ENCODE measurements around the gene GNL2.
"Not testable (repeated sequence)": the region's sequence is repeated elsewhere in the genome, so short reads cannot be mapped to it uniquely, and the experiment has no call there.

The GNL2 gene

GRCh38 chr1:37562984-37563383 lies 32.8 kb downstream of the GNL2 start:
- peaks cover 34% of the 10 kb centered on the region for H3K36me3 ChIP-seq (ENCODE audit: insufficient read depth, low read length)
- H3K27me3 ChIP-seq (ENCODE audit: insufficient read depth, low read length) = no peaks in the 10 kb centered on the region
- H3F3A ChIP-seq (ENCODE audit: insufficient read depth, low read length) = no peaks in the 10 kb centered on the region
- no peak for TF ChIP-seq EZH2 (IDR thresholded peaks at IDR 0.05; ENCODE audit: borderline replicate concordance, low read length)
- TF ChIP-seq, protein P1, sequence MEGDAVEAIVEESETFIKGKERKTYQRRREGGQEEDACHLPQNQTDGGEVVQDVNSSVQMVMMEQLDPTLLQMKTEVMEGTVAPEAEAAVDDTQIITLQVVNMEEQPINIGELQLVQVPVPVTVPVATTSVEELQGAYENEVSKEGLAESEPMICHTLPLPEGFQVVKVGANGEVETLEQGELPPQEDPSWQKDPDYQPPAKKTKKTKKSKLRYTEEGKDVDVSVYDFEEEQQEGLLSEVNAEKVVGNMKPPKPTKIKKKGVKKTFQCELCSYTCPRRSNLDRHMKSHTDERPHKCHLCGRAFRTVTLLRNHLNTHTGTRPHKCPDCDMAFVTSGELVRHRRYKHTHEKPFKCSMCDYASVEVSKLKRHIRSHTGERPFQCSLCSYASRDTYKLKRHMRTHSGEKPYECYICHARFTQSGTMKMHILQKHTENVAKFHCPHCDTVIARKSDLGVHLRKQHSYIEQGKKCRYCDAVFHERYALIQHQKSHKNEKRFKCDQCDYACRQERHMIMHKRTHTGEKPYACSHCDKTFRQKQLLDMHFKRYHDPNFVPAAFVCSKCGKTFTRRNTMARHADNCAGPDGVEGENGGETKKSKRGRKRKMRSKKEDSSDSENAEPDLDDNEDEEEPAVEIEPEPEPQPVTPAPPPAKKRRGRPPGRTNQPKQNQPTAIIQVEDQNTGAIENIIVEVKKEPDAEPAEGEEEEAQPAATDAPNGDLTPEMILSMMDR (IDR thresholded peaks at IDR 0.05; ENCODE audit: low read length) = no peak
- no peaks in the 10 kb centered on the region for H3K9me2 ChIP-seq (ENCODE audit: low read depth, low read length)
- H3K4me3 ChIP-seq (ENCODE audit: low read depth, low read length, poor library complexity, severe bottlenecking) = no peak overlapping the region
- no peaks in the 10 kb centered on the region for H3K4me1 ChIP-seq (ENCODE audit: insufficient read depth, low read length, severe bottlenecking)
- H3K9ac ChIP-seq (ENCODE audit: low read length) = no peak overlapping the region
- no peak overlapping the region for H2AFZ ChIP-seq (ENCODE audit: low read length)
- H3K9me3 ChIP-seq (ENCODE audit: low read length) = no peaks in the 10 kb centered on the region
- no peak overlapping the region for H3K27ac ChIP-seq (ENCODE audit: low read depth, low read length, poor library complexity, severe bottlenecking)
- H3K79me2 ChIP-seq (ENCODE audit: insufficient read depth, low read length) = no peaks in the 10 kb centered on the region
- H3K4me2 ChIP-seq (ENCODE audit: low read length) = no peak overlapping the region
- no peaks in the 10 kb centered on the region for H4K20me1 ChIP-seq (ENCODE audit: insufficient read depth, low read length)

DNA sequence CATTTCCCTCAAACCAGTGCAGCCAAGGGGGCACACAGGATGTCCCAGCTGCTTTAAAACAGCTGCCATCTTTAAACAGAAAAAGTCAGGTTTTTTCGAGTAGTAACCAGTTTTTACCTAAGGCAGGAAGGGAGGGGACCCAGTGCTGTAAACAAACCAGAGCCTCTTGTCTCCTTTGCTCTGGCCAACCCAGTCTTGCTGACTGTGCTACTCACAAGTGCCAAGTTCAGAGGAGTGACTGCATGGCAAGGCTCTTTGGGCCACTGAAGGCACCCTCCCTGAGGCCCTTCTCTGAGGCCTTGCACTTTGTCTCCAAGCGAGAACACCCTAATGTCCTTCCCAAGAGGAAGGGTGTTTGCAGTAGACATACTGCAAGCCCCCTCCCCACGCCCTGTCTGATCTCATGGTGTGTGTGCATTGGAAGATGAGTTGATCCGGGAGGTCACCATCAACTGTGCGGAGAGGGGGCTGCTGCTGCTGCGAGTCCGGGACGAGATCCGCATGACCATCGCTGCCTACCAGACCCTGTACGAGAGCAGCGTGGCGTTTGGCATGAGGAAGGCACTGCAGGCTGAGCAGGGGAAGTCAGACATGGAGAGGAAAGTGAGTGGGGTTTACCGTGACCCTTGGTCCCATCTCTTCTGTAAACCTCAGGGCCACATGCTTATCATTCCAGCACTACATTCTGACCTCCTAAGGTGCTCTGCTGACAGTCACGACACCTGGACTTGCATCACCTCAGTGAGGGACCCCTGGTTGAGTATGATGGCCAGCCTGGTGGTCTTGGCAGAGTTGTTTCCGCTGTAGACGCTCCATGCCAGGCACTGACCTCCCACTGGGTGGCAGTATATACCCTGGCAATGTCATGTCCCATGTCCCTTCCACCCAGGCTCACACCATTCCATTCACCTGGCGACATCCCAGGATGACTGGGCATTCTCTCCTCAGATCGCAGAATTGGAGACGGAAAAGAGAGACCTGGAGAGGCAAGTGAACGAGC lies 34.3 kb downstream of the GNL2 start:
- Histone ChIP-seq H3K27ac (ENCODE audit: low read depth, low read length, poor library complexity, severe bottlenecking) (no peak overlapping the region), H3K4me1 (ENCODE audit: insufficient read depth, low read length, severe bottlenecking) (peaks cover 2% of the 10 kb centered on the region), H3F3A (ENCODE audit: insufficient read depth, low read length) (no peaks in the 10 kb centered on the region), H4K20me1 (ENCODE audit: insufficient read depth, low read length) (no peaks in the 10 kb centered on the region), H2AFZ (ENCODE audit: low read length) (no peak overlapping the region), H3K36me3 (ENCODE audit: insufficient read depth, low read length) (peaks cover 19% of the 10 kb centered on the region), H3K4me2 (ENCODE audit: low read length) (no peak overlapping the region), H3K27me3 (ENCODE audit: insufficient read depth, low read length) (no peaks in the 10 kb centered on the region), H3K9me3 (ENCODE audit: low read length) (no peaks in the 10 kb centered on the region), H3K9me2 (ENCODE audit: low read depth, low read length) (no peaks in the 10 kb centered on the region), H3K79me2 (ENCODE audit: insufficient read depth, low read length) (no peaks in the 10 kb centered on the region), H3K9ac (ENCODE audit: low read length) (no peak overlapping the region), H3K4me3 (ENCODE audit: low read depth, low read length, poor library complexity, severe bottlenecking) (no peak overlapping the region)
- TF ChIP-seq, protein P1 (IDR thresholded peaks at IDR 0.05; ENCODE audit: low read length) = peak; percentile 84
- no peak for TF ChIP-seq EZH2 (IDR thresholded peaks at IDR 0.05; ENCODE audit: borderline replicate concordance, low read length)

- H2AFZ ChIP-seq (ENCODE audit: low read length) = no peak overlapping the region
- no peaks in the 10 kb centered on the region for H4K20me1 ChIP-seq (ENCODE audit: insufficient read depth, low read length)
- H3K9me2 ChIP-seq (ENCODE audit: low read depth, low read length) = no peaks in the 10 kb centered on the region
- H3K4me1 ChIP-seq (ENCODE audit: insufficient read depth, low read length, severe bottlenecking) = peaks cover 5% of the 10 kb centered on the region
- H3K36me3 ChIP-seq (ENCODE audit: insufficient read depth, low read length) = peaks cover 10% of the 10 kb centered on the region; the same call in 1 of the 2 replicates
- H3K27me3 ChIP-seq (ENCODE audit: insufficient read depth, low read length) = no peaks in the 10 kb centered on the region
- no peak overlapping the region for H3K27ac ChIP-seq (ENCODE audit: low read depth, low read length, poor library complexity, severe bottlenecking)
- H3K9me3 ChIP-seq (ENCODE audit: low read length) = no peaks in the 10 kb centered on the region
- no peak overlapping the region for H3K4me2 ChIP-seq (ENCODE audit: low read length)
- TF ChIP-seq EZH2 (IDR thresholded peaks at IDR 0.05; ENCODE audit: borderline replicate concordance, low read length) = no peak
- TF ChIP-seq, protein P1 (IDR thresholded peaks at IDR 0.05; ENCODE audit: low read length) = no peak
- no peak overlapping the region for H3K4me3 ChIP-seq (ENCODE audit: low read depth, low read length, poor library complexity, severe bottlenecking)
- H3K9ac ChIP-seq (ENCODE audit: low read length) = no peak overlapping the region
- H3K79me2 ChIP-seq (ENCODE audit: insufficient read depth, low read length) = no peaks in the 10 kb centered on the region
- no peaks in the 10 kb centered on the region for H3F3A ChIP-seq (ENCODE audit: insufficient read depth, low read length)
Measured at GRCh38 chr1:37560401-37561132, 35.2 kb downstream of the GNL2 start.

DNA sequence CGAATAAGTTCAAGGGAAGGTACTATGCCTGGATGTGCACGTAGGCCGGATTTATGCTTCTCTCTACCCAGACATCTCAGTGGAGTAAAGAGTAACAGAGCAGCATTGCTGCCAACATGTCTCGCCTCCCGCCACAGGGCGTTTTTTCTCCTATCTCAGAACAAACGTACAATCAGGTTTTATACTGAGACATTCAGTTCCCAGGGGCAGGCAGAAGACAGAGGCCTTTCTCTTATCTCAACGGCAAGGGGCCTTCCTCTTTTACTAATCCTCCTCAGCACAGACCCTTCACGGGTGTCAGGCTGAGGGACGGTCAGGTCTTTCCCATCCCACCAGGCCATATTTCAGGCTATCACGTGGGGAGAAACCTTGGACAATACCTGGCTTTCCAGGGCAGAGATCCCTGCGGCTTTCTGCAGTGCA lies 35.8 kb downstream of the GNL2 start:
- H3K9me3 ChIP-seq (ENCODE audit: low read length); H3K27ac ChIP-seq (ENCODE audit: low read depth, low read length, poor library complexity, severe bottlenecking); H3K36me3 ChIP-seq (ENCODE audit: insufficient read depth, low read length); H3K27me3 ChIP-seq (ENCODE audit: insufficient read depth, low read length); H3K9me2 ChIP-seq (ENCODE audit: low read depth, low read length); H3F3A ChIP-seq (ENCODE audit: insufficient read depth, low read length); H3K4me1 ChIP-seq (ENCODE audit: insufficient read depth, low read length, severe bottlenecking); H2AFZ ChIP-seq (ENCODE audit: low read length); H3K4me2 ChIP-seq (ENCODE audit: low read length); H3K79me2 ChIP-seq (ENCODE audit: insufficient read depth, low read length); H4K20me1 ChIP-seq (ENCODE audit: insufficient read depth, low read length); H3K9ac ChIP-seq (ENCODE audit: low read length); H3K4me3 ChIP-seq (ENCODE audit: low read depth, low read length, poor library complexity, severe bottlenecking): not testable (repeated sequence)
